Transverse colon (tissue), 4 donors: ENCODE measurements around the gene PAPOLG. TPM values are rescaled to one million over a fixed set of nuclear protein-coding genes. Genes with fewer than 3 reads are reported as not detected.

Experiments used
- DNase-seq: peaks from one replicate; pipeline ENCODE4 v3.0.0-alpha.2; 2019
- H3K27ac ChIP-seq, 4 donors: fragments of 200-600 bp; sonication (generic); 2 replicates each; pipeline ENCODE4 v1.5.1; 2016 to 2018; ENCODE audit warnings: inconsistent platforms in 4 of 4
- H3K27me3 ChIP-seq: fragments of 200-600 bp; sonication (generic); 2 replicates; pipeline ENCODE4 v1.5.1; 2017; ENCODE audit warnings: inconsistent platforms
- H3K36me3 ChIP-seq, 4 donors: fragments of 200-600 bp; sonication (generic); 2 replicates each; pipeline ENCODE4 v1.5.1; 2017 to 2019; ENCODE audit warnings: inconsistent platforms in 4 of 4
- H3K4me1 ChIP-seq, 4 donors: fragments of 200-600 bp; sonication (generic); 2 replicates each; pipeline ENCODE4 v1.5.1; 2017 to 2020; ENCODE audit warnings: inconsistent platforms in 4 of 4
- H3K4me3 ChIP-seq, 4 donors: fragments of 200-600 bp; sonication (generic); 1 replicate in 1 of 4; 2 replicates in 3 of 4; pipeline versions ENCODE4 v1.5.1 to v1.6.1; 2017 to 2019; ENCODE audit warnings: inconsistent platforms in 4 of 4
- H3K9me3 ChIP-seq, 2 donors: fragments of 200-600 bp; sonication (generic); 2 replicates each; pipeline ENCODE4 v1.5.1; 2017 to 2019; ENCODE audit warnings: inconsistent platforms in 2 of 2
- CTCF ChIP-seq, 5 experiments: fragments of 200-600 bp in 3 of 5; fragments of 450-650 bp in 2 of 5; sonication (generic) in 3 of 5; IDR thresholded peaks; 1 replicate in 2 of 5; 2 replicates in 3 of 5; pipeline ENCODE4 v1.5.1; 2016 to 2017; ENCODE audit warnings: antibody characterized with exemption in 5 of 5, inconsistent platforms in 3 of 5, mild to moderate bottlenecking in 2 of 5, moderate library complexity in 1 of 5
- EP300 ChIP-seq: sonication (generic); formaldehyde crosslinking; IDR thresholded peaks from one replicate; pipeline ENCODE4 v1.6.1; 2017; ENCODE audit warnings: antibody characterized with exemption, low read depth
- POLR2A ChIP-seq: fragments of 450-650 bp; IDR thresholded peaks from one replicate; pipeline ENCODE4 v1.6.1; 2016; ENCODE audit warnings: antibody characterized with exemption, mild to moderate bottlenecking, moderate library complexity
- POLR2AphosphoS5 ChIP-seq, 3 donors: sonication (generic); formaldehyde crosslinking; IDR thresholded peaks; one replicate each; pipeline ENCODE4 v1.6.1; 2016; ENCODE audit warnings: antibody characterized with exemption in 3 of 3
- WGBS, 2 donors: methylation state at CpG; one replicate each; pipeline ENCODE4 v1.1.5; 2018; ENCODE audit warnings: low coverage in 1 of 2; 5-methylcytosine and 5-hydroxymethylcytosine counted together
- in situ Hi-C, 4 donors: fragments of 200-750 bp; cut with MboI; loops; one replicate each; pipeline versions ENCODE4 v1.15.0 to v1.15.1; 2017; ENCODE audit warnings: low sequenced_read_pairs in 3 of 4, low pct_ligation_motif_present in 1 of 4, low pct_unique_long_range_greater_than_20kb in 1 of 4
- intact Hi-C: fragments of 100-400 bp; cut with DNase I; formaldehyde crosslinking; loops from one replicate; pipeline ENCODE4 v1.15.1; 2023; ENCODE audit warnings: low total_unique reads
- total RNA-seq, 4 donors: library from RNA; depleted of rRNA; stranded (reverse); fragments of >200 nt; gene quantifications; one replicate each; pipeline ENCODE4 v1.1.0, GENCODE V29; 2016

PAPOLG gene
- total RNA-seq, 4 donors from 2014 or later: 6.0 to 16.5 (median 12.2) TPM

DNA sequence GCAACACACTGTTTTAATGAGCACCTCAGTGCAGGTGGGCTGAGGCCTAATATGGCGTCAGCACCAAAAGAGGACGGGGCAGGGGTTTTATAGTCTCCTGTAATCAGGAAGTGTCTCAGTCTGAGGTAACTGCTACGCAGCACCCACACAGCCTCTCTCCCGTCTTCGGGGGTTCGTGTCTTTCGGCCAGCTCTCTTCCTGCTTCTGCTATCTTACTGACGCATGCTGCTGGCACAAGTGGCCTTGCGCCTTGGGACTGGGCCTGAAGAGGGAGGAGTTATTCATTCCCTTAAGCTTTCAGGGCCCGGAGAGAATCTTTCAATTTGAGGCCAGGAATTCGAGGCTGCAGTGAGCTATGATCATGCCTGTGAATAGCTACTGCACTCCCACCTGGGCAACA lies 14.5 kb upstream of the PAPOLG start:
- no peak overlapping the region for H3K4me3 ChIP-seq
- in situ Hi-C loops: no loop called here

DNA sequence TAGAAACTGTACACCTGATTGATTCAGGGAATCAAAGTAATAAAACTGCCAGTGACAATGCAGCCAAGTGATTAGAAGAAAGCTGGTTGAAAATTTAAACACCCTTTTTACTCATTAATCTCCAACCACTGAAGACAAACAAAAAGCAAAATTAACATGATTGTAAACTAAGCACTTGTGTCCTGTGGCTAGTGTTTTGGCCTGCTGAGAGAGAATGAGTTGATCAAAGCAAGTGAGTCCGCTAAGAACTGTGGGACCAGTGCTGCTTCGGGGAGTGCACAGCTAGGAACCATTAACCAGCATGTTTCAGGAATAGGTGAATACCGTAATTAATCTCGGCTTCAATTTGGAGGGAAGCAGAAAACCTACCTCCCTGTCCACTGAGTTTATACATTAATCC lies 13.6 kb upstream of the PAPOLG start:
- no peak overlapping the region for H3K4me3 ChIP-seq
- H3K27ac ChIP-seq: no peak overlapping the region
- H3K27me3 ChIP-seq: peaks cover 10% of the 10 kb centered on the region
- H3K4me1 ChIP-seq: no peaks in the 10 kb centered on the region
- DNase-seq: no peak
- in situ Hi-C loops: no loop called here
- TF ChIP-seq POLR2AphosphoS5 (IDR thresholded peaks at IDR 0.05) (no peak), EP300 (no peak), POLR2A (no peak), CTCF (IDR thresholded peaks at IDR 0.05) (no peak)
- 87 to 89% methylated on average over 4 of the region's 4 CpGs for WGBS, 2 donors
- intact Hi-C loops: no loop called here
- H3K9me3 ChIP-seq: no peaks in the 10 kb centered on the region
- H3K36me3 ChIP-seq: no peaks in the 10 kb centered on the region

More for the DNA sequence above, 14.5 kb upstream of the PAPOLG start:
- H3K4me1 ChIP-seq: no peaks in the 10 kb centered on the region
- WGBS, 2 donors: 91% methylated on average over 11 of the region's 11 CpGs; no CpG with 5 or more reads in 1 of the 2 donors
- TF ChIP-seq EP300: no peak
- no peak for TF ChIP-seq POLR2AphosphoS5 (IDR thresholded peaks at IDR 0.05)
- no peak for TF ChIP-seq CTCF (IDR thresholded peaks at IDR 0.05)
- TF ChIP-seq POLR2A: no peak
- no peak for DNase-seq
- intact Hi-C loops: no loop called here
- H3K27ac ChIP-seq: no peak overlapping the region
- H3K27me3 ChIP-seq: peaks cover 18% of the 10 kb centered on the region
- no peaks in the 10 kb centered on the region for H3K36me3 ChIP-seq
- H3K9me3 ChIP-seq: no peaks in the 10 kb centered on the region

DNA sequence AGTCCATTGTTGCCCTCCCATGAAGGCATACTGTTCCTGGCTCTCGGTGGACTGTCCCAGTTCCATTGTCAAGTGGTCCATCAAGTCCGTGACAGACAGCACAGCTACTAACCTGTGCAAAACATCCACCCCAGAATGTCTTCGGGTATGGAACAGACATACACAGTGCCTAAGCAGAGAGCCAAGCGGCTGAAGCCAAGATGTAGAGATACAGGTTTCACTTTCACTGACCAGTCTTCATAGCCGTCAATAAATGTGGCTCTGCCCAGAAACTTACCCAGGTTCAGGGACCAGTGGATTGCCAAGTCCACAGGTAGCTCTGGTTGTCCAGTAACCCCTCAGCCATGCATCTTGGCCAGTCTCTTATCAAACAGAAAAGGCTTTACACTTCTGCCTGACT lies 10.7 kb upstream of the PAPOLG start:
- H3K27me3 ChIP-seq: no peaks in the 10 kb centered on the region
- in situ Hi-C loops: no loop called here
- no peak for TF ChIP-seq EP300
- TF ChIP-seq CTCF (IDR thresholded peaks at IDR 0.05): no peak
- TF ChIP-seq POLR2AphosphoS5 (IDR thresholded peaks at IDR 0.05): no peak
- no peak for TF ChIP-seq POLR2A
- no peaks in the 10 kb centered on the region for H3K9me3 ChIP-seq
- H3K4me1 ChIP-seq: no peaks in the 10 kb centered on the region
- no peak overlapping the region for H3K27ac ChIP-seq
- no peaks in the 10 kb centered on the region for H3K36me3 ChIP-seq
- DNase-seq: no peak
- intact Hi-C loops: no loop called here
- 84 to 100% methylated on average over 3 to 5 of the region's 5 CpGs for WGBS, 2 donors
- H3K4me3 ChIP-seq: no peak overlapping the region

DNA sequence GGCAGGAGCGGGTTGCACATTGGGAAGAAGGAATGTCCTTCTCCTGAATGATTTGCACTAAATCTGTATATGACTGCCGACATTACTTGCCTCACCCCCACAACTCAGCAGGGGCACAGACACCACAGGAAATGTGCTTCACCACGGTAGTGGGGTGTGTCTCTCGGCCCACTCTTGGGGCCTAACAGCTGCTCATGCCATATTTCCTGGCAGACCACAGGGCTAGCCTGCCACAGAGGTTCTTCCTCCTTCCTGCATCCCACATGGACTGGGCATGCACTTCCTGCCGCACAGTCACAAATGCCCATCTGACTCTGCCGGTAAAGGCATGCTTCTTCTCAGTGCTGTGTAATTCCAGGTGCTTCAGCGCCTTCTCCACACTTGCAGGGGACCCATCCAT lies 10.3 kb upstream of the PAPOLG start:
- Histone ChIP-seq H3K27me3 (no peaks in the 10 kb centered on the region), H3K27ac (no peak overlapping the region), H3K9me3 (no peaks in the 10 kb centered on the region), H3K36me3 (no peaks in the 10 kb centered on the region), H3K4me3 (no peak overlapping the region), H3K4me1 (no peaks in the 10 kb centered on the region)
- WGBS, 2 donors: 77% methylated on average over 7 of the region's 7 CpGs; no CpG with 5 or more reads in 1 of the 2 donors
- no peak for DNase-seq
- TF ChIP-seq POLR2AphosphoS5 (IDR thresholded peaks at IDR 0.05): no peak
- TF ChIP-seq CTCF (IDR thresholded peaks at IDR 0.05): no peak
- TF ChIP-seq POLR2A: no peak
- no peak for TF ChIP-seq EP300
- in situ Hi-C loops (no loop called here), intact Hi-C loops (no loop called here)
